MM.1S (cell line): Measurements from ENCODE around the gene WDR37.

Experiments
- CTCF ChIP-seq: fragments of 300-600 bp; sonication (generic); IDR thresholded peaks from 2 replicates; pipeline ENCODE4 v1.5.1; 2016; ENCODE audit warnings: antibody characterized with exemption, low read length, mixed read lengths
- EZH2 ChIP-seq: fragments of 300-600 bp; sonication (generic); optimal IDR thresholded peaks from 2 replicates; pipeline ENCODE3; 2017; ENCODE audit warnings: low read depth, mild to moderate bottlenecking, antibody characterized with exemption, low read length, mixed read lengths
- EZH2phosphoT487 ChIP-seq: fragments of 300-600 bp; sonication (generic); IDR thresholded peaks from 2 replicates; pipeline ENCODE4 v1.6.1; 2018; ENCODE audit warnings: antibody characterized with exemption, low read length

- TF ChIP-seq CTCF (no peak), EZH2 (no peak), EZH2phosphoT487 (no peak)
Observed at GRCh38 chr10:1009071-1009494, 47.1 kb upstream of the WDR37 start.
